ENCODE data around the gene MED12L.

DNA sequence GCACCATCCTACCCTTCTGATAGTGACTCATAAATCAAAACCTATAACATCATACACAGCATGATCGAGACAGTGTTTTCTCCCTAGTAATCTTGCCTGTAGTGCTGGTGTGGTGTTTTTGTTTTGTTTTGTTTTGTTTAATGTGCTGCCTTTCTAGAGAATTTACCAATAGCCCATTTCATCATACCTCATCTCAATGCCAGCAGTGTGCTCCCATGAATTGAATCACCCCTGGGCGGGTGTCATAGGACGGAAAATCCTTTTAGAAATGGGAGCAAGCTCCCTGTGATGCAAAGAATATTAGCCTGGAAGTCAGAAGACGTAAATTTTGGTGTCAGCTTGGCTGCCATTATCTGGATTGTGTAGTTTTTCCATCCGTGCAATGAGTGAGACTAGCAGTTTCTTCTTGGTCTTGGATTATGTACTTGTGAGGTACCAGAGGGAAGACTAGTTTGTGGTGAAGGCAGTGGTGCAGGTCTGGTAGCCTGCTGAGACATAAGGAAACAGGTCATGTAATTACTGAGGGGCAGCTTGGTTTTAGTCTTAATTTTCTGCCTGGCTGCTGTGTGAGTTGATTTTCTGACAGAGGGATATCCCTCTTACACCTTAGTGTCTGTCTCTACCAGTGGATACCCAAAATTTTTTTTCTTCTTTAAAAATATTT is 345.5 kb downstream of the MED12L start:
- TF ChIP-seq, protein P1, sequence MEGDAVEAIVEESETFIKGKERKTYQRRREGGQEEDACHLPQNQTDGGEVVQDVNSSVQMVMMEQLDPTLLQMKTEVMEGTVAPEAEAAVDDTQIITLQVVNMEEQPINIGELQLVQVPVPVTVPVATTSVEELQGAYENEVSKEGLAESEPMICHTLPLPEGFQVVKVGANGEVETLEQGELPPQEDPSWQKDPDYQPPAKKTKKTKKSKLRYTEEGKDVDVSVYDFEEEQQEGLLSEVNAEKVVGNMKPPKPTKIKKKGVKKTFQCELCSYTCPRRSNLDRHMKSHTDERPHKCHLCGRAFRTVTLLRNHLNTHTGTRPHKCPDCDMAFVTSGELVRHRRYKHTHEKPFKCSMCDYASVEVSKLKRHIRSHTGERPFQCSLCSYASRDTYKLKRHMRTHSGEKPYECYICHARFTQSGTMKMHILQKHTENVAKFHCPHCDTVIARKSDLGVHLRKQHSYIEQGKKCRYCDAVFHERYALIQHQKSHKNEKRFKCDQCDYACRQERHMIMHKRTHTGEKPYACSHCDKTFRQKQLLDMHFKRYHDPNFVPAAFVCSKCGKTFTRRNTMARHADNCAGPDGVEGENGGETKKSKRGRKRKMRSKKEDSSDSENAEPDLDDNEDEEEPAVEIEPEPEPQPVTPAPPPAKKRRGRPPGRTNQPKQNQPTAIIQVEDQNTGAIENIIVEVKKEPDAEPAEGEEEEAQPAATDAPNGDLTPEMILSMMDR (IDR thresholded peaks at IDR 0.05) = no peak
- TF ChIP-seq POLR2A (IDR thresholded peaks at IDR 0.05) = no peak
- TF ChIP-seq POLR2AphosphoS5 (IDR thresholded peaks at IDR 0.05) = no peak
- no peak for TF ChIP-seq EP300 (IDR thresholded peaks at IDR 0.05)
